Stomach smooth muscle (tissue), 2 donors: ENCODE results near the gene REXO4.

Experiments
- H3K27ac ChIP-seq: one replicate; pipeline ENCODE4 v1.7.0; 2013; ENCODE audit warnings: mild to moderate bottlenecking, low read length, inconsistent platforms
- H3K27me3 ChIP-seq, 2 donors: one replicate each; pipeline ENCODE4 v1.7.0; 2013; ENCODE audit warnings: low read length in 2 of 2; ENCODE audit not compliant: insufficient read depth in 2 of 2, control insufficient read depth in 1 of 2
- H3K36me3 ChIP-seq, 2 donors: one replicate each; pipeline ENCODE4 v1.7.0; 2013; ENCODE audit warnings: low read length in 2 of 2; ENCODE audit not compliant: control insufficient read depth in 2 of 2, insufficient read depth in 2 of 2
- H3K4me1 ChIP-seq: one replicate; pipeline ENCODE4 v1.7.0; 2013; ENCODE audit warnings: low read length; ENCODE audit not compliant: control insufficient read depth, insufficient read depth
- H3K4me3 ChIP-seq, 2 donors: one replicate each; pipeline ENCODE4 v1.7.0; 2013; ENCODE audit warnings: low read length in 2 of 2
- H3K9ac ChIP-seq, 2 donors: one replicate each; pipeline ENCODE4 v1.7.0; 2013; ENCODE audit warnings: low read length in 2 of 2, mild to moderate bottlenecking in 1 of 2
- H3K9me3 ChIP-seq, 2 donors: one replicate each; pipeline ENCODE4 v1.7.0; 2013; ENCODE audit warnings: low read length in 2 of 2; ENCODE audit not compliant: control insufficient read depth in 2 of 2
- donor health status: healthy.
- donor health status: Pancreatic carcinoma.

REXO4 gene

DNA sequence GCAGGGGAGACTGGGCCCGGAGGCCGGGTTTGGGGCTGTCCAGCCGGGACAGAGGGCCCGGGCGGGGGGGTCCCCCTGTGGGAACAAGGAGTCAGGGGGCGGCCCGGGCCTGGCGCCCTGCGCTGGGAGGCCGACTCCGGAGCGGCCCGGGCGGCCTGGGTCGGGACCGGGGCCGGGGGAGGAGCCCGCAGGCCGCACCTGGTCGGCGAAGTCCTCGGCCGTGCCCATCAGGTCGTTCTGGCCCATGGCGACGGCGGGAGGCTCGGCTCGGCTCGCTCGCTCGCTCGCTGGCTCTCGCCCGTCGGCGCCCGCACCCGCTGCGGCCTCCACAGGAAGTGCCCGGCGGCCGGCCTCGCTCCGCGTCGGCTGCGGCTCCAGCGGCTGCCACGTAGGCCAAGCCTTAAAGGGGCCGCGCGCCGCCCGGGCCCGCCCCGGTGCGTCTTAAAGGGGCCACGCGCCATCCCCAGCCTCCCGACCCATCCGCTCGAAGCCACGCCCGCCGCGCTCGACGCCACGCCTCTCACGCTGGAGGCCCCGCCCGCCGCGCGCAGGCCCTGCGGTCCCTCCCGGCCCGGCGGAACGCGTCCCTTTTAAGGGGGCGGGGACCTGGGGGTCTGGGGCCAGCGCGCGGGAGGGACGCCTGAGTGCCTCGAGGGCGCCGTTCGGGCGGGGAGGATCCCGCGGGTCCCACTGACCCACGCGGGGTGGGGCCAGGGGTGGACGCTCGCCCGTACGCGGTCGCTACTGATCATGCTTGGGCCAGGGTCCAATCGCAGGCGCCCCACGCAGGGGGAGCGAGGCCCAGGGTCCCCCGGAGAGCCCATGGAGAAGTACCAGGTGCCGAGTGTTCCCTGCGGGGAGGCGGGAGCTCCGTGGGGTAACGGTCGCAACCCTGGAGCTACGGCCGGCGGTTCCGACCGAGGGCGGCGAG, 41.8 kb downstream of the REXO4 start, which contains the start of the genes STKLD1 and SURF4:
Gene STKLD1 (plus strand): TSS at position 643 of the 931 bp plus-strand sequence. CDS start 108 bp downstream, at position 751.
Gene SURF4 (minus strand): TSS at position 337 of the 931 bp plus-strand sequence. CDS start 91 bp downstream, at position 246.
- H3K9ac ChIP-seq, result peak within 1 kb of the TSS; percentile 86 to 89
- peak within 1 kb of the TSS; percentile 82 to 84 for H3K4me3 ChIP-seq
- no peaks in the 10 kb centered on the region for H3K27me3 ChIP-seq
- peak within 1 kb of the TSS; percentile 62 for H3K27ac ChIP-seq
- peaks cover 38% of the 10 kb centered on the region for H3K4me1 ChIP-seq
- H3K9me3 ChIP-seq, result peaks cover 0 to 4% of the 10 kb centered on the region in 2 donors
- peaks cover 5 to 7% of the 10 kb centered on the region in 2 donors for H3K36me3 ChIP-seq

DNA sequence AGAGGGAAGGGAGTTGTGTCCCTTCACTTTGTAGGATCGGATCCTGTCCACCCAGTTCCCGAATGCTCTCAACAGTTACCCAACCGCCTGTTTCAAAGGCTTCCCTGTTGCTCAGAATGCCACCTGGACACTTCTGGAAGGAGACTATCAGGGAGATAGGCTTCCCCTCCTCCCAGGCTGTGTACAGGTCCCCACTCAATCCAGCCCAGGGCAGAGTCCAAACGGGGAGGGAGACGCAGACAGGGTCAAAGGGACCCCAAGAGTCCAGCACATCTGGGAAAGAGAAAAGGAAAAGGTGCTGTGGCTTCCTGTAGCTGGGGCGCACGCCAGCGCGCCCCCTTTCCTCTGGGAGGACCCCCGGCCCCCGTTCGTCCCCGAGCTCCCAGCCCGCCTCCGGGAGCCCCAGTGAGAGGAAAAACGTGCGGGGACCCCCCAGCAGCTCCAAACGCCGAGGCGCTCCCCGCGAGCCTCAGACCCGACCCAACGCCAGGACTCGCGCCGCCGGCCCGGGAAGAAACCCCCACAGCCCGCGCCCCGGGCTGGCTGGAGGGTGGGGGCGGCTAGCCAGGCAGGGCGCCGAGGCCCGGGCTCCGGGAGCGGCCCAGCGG, 42.6 kb downstream of the REXO4 start:
- peaks cover 44% of the 10 kb centered on the region for H3K4me1 ChIP-seq

DNA sequence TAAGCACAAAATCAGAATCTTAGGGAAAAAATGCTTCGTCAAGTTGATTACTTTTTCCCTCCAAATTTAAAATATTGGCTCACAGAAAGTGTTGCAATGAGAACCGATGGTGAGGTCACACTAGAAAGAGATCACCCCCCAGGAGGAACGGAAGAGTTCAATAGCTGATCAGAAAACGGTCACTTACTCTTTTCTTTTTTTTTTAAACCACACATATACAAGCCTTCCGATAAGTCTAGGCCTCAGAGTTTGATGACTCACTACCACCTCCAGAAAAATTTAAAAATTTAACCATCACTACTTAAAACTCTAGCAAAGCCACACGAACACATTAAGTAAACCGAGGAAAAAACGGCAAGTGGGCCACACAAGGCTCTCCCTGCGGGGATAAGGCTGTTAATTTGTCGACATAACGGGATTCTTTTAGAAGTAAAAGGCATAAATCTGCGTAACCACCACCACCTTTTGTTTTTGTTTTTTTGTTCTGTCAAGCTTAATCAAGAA, 43.1 kb downstream of the REXO4 start:
- H3K4me1 ChIP-seq, result peaks cover 49% of the 10 kb centered on the region
- H3K27me3 ChIP-seq, result no peaks in the 10 kb centered on the region
- H3K9me3 ChIP-seq, result peaks cover 0 to 4% of the 10 kb centered on the region in 2 donors
- H3K9ac ChIP-seq, result peak overlapping the region; percentile 86 to 89
- peak overlapping the region; percentile 82 to 84 for H3K4me3 ChIP-seq
- peak overlapping the region; percentile 62 for H3K27ac ChIP-seq
- H3K36me3 ChIP-seq, result peaks cover 11 to 14% of the 10 kb centered on the region in 2 donors

More for the DNA sequence above, 42.6 kb downstream of the REXO4 start:
- Histone ChIP-seq H3K4me3 (peak overlapping the region; percentile 82 to 84), H3K27ac (peak overlapping the region; percentile 62), H3K9ac (peak overlapping the region; percentile 86 to 89), H3K36me3 (peaks cover 8 to 10% of the 10 kb centered on the region in 2 donors), H3K9me3 (peaks cover 0 to 4% of the 10 kb centered on the region in 2 donors), H3K27me3 (no peaks in the 10 kb centered on the region)

DNA sequence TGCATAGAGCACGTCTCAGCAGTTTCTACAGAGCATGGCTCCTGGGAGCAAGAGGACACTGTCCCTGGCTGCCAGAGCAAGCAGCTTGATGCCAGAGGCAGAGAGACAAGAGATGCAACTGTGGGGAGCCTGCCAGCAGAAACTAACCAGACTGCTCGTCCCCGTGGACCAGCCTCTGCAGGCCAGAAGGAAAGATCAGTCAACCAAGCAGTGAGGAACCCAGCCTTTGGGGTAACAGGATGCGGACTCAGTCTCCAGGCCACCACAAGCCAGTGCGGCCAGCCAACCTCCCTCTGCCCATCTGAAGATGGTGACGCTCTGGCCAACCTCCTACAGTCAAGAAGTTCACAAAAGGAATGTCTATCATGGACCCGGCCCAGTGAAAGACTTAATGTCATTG, 45.7 kb downstream of the REXO4 start:
- Histone ChIP-seq H3K4me3 (no peak overlapping the region), H3K9ac (peak overlapping the region; percentile 23 to 36), H3K36me3 (peaks cover 12 to 18% of the 10 kb centered on the region in 2 donors), H3K9me3 (no peaks in the 10 kb centered on the region), H3K4me1 (peaks cover 66% of the 10 kb centered on the region), H3K27ac (no peak overlapping the region), H3K27me3 (no peaks in the 10 kb centered on the region)

DNA sequence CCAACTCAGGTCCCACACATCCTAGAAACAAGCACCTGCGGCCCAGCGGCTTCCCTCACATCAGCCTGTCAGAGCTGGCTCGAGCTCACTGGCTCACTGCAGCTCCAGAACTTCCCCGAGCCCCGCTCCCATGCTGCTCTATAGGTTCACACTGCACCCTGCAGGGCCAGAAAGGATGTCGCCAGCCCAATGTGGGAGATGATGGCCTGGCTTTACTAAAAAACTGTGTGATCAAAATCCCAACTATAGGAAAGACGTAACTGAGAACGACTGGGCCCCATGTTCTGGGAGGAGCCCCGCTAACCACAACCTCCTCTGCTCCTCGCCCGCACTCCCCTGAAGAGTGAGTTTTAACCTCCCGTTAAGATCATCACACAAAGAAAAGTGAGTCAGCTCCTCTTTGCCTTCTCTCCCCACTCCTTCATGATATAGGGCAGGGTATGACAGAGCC, 46.5 kb downstream of the REXO4 start:
- Histone ChIP-seq H3K27ac (no peak overlapping the region), H3K9ac (peak overlapping the region in 1 of 2 donors; percentile 36), H3K4me1 (peaks cover 60% of the 10 kb centered on the region)

DNA sequence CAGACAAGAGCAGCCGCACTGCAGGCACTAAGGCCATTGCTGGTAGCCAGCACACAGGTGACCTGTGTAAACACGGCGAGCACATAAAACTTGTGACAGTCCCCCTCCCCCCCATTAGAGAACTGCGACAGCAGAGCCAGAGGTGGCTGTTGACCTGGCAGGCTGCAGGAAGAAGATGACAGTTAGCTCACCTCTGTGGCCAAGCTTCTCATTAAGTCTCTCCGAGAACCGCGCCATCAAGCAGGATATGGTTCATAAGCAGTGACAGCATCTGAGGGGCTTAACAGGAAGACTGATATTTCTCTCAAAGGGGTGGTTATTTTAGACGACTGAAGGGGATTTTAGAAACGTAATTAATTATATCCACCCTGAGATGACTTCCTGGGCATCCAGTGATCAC, 47.1 kb downstream of the REXO4 start:
- H3K4me1 ChIP-seq, result peaks cover 60% of the 10 kb centered on the region
- peaks cover 24 to 33% of the 10 kb centered on the region in 2 donors for H3K36me3 ChIP-seq
- H3K4me3 ChIP-seq, result no peak overlapping the region

More for the DNA sequence above, 46.5 kb downstream of the REXO4 start:
- H3K27me3 ChIP-seq, result no peaks in the 10 kb centered on the region
- peaks cover 18 to 27% of the 10 kb centered on the region in 2 donors for H3K36me3 ChIP-seq
- H3K9me3 ChIP-seq, result no peaks in the 10 kb centered on the region
- H3K4me3 ChIP-seq, result no peak overlapping the region

DNA sequence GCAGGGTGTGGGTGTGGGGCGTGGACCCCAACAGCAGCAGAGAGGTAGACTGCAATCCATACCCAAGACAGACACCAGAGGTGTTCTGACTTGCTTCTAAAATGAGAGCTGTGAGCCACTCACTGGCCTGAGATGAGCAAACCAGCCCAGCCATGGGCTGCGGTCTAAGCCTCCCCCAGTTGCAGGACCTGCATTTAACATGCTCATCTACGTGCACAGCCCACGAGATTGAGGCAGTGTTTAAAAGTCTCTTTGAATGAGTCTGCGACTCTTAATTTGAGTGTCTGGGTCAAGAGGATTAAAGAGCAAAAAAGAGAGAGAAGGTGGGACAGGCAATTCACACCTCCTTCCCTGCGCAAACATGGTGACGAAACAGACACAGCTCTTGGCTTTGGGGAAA, 47.9 kb downstream of the REXO4 start:
- Histone ChIP-seq H3K9me3 (no peaks in the 10 kb centered on the region), H3K36me3 (peaks cover 32 to 39% of the 10 kb centered on the region in 2 donors), H3K4me3 (no peak overlapping the region), H3K27ac (no peak overlapping the region), H3K4me1 (peaks cover 58% of the 10 kb centered on the region), H3K9ac (no peak overlapping the region), H3K27me3 (no peaks in the 10 kb centered on the region)

More for the DNA sequence above, 47.1 kb downstream of the REXO4 start:
- no peaks in the 10 kb centered on the region for H3K9me3 ChIP-seq
- peak overlapping the region in 1 of 2 donors; percentile 36 for H3K9ac ChIP-seq
- H3K27ac ChIP-seq, result no peak overlapping the region
- H3K27me3 ChIP-seq, result no peaks in the 10 kb centered on the region

DNA sequence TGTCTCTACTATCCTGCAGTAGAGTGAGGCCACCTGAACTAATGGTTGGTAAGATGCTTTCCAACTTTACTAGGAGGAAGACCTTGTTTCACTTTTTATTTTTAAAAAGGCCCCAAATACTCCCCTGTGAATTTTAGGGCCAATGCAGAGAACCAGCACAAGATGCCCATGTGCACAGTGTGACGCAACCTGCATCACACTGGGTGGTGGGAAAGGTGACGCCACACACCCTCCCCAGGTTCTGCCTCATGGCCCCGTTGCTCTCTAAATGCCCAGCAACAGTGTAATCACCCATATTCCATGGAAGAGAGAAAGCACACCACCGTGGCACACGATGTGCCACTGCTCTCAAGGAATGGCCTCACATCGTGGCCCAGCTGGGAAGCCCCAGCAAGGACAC, 48.4 kb downstream of the REXO4 start:
- H3K4me1 ChIP-seq, result peaks cover 56% of the 10 kb centered on the region
- H3K4me3 ChIP-seq, result no peak overlapping the region
- no peaks in the 10 kb centered on the region for H3K9me3 ChIP-seq
- no peak overlapping the region for H3K27ac ChIP-seq
- H3K9ac ChIP-seq, result peak overlapping the region in 1 of 2 donors; percentile 21
- peaks cover 35 to 42% of the 10 kb centered on the region in 2 donors for H3K36me3 ChIP-seq
- H3K27me3 ChIP-seq, result no peaks in the 10 kb centered on the region

DNA sequence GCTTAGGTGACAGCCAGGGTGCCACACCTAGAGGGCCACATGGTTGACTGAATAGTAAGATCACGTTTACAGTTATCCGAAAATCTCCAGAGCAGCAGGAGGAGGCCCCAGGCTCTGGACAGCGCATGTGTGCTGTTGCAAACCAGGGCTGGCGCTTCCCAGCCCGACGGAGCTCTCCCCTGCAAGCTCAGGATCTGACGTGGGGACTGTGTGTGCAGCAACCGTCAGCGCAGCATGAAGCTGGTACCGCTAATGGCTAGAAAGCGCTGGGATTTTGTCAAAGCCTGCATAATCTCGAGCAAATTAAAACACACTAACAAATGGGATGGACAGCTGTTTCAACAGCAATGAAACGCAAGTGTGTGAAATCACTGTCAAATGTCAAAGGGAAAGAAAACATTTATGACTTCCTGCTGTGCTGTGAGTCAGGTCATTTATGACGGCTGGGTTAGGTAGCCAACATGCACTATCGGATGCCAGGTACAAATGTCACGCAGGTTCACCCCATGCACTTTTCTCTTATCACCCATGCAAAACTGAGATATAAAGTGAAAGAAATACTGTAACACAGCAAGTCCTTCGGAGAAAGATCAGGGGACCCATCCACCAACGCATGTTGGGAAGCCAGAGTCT, 49.4 kb downstream of the REXO4 start:
- H3K27ac ChIP-seq, result no peak overlapping the region
- H3K9me3 ChIP-seq, result no peaks in the 10 kb centered on the region
- H3K4me1 ChIP-seq, result peaks cover 50% of the 10 kb centered on the region
- H3K4me3 ChIP-seq, result peak overlapping the region in 1 of 2 donors; percentile 22
- H3K27me3 ChIP-seq, result no peaks in the 10 kb centered on the region
- no peak overlapping the region for H3K9ac ChIP-seq
- peaks cover 42 to 50% of the 10 kb centered on the region in 2 donors for H3K36me3 ChIP-seq

DNA sequence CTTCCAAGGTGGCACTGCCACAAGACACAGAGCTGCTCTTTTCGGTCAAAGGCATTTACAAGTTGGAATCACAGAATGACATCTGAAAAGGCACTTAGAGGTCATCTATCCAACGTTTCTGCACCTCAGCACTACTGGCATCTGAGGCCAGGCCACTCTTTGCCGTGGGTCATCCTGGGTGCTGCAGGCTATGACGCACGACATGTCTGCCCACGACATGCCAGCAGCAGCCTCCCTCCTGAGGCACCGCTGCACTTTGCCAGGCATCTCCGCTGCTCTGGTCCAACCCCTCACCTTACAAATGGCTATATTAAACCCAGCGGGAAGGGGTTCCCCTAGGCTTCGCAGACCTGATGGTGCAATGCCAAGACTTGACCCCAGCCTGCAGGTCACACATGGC, 50.0 kb downstream of the REXO4 start:
- Histone ChIP-seq H3K27ac (no peak overlapping the region), H3K9ac (no peak overlapping the region)

More for the DNA sequence above, 50.0 kb downstream of the REXO4 start:
- peaks cover 45% of the 10 kb centered on the region for H3K4me1 ChIP-seq
- peak overlapping the region in 1 of 2 donors; percentile 22 for H3K4me3 ChIP-seq
- peaks cover 48 to 52% of the 10 kb centered on the region in 2 donors for H3K36me3 ChIP-seq
- no peaks in the 10 kb centered on the region for H3K27me3 ChIP-seq
- H3K9me3 ChIP-seq, result no peaks in the 10 kb centered on the region
